Fibroblast of pulmonary artery (primary cell): ENCODE data around the gene TMEM120A.

Source experiments
- DNase-seq: peaks from one replicate; pipeline ENCODE4 v3.0.0-alpha.2; 2010; ENCODE audit warnings: low read depth
- H3K4me3 ChIP-seq: replicated peaks from 2 replicates; pipeline ENCODE4 v1.5.1; 2011; ENCODE audit warnings: low read depth, mild to moderate bottlenecking, control low read depth, low read length, moderate library complexity
- CTCF ChIP-seq: IDR thresholded peaks from 2 replicates; pipeline ENCODE4 v1.5.1; 2011; ENCODE audit warnings: mild to moderate bottlenecking, control low read depth, low read length, inconsistent platforms; ENCODE audit errors: missing control alignments

Gene TMEM120A

GRCh38 chr7:75995052-75995471, 667 bp upstream of the TMEM120A start:
- DNase-seq: no peak
- H3K4me3 ChIP-seq: peak overlapping the region; percentile 46
- TF ChIP-seq CTCF: no peak

- DNase-seq: peak; percentile 68
- H3K4me3 ChIP-seq: peak overlapping the region; percentile 75
- no peak for TF ChIP-seq CTCF
These were observed 557 bp downstream of the TMEM120A start for GRCh38 chr7:75993689-75994387.

GRCh38 chr7:75992083-75992755, 2.2 kb downstream of the TMEM120A start:
- no peak for TF ChIP-seq CTCF
- no peak overlapping the region for H3K4me3 ChIP-seq
- no peak for DNase-seq

- H3K4me3 ChIP-seq: no peak overlapping the region
- DNase-seq: no peak
- TF ChIP-seq CTCF: no peak
These were observed 2.8 kb downstream of the TMEM120A start for GRCh38 chr7:75991531-75992082.

GRCh38 chr7:75989500-75990388, 4.7 kb downstream of the TMEM120A start:
- no peak for DNase-seq
- no peak overlapping the region for H3K4me3 ChIP-seq
- TF ChIP-seq CTCF: no peak

GRCh38 chr7:75988568-75989499, 5.6 kb downstream of the TMEM120A start:
- no peak for TF ChIP-seq CTCF
- no peak for DNase-seq
- H3K4me3 ChIP-seq: no peak overlapping the region
